Breast epithelium (tissue), 4 donors: ENCODE data around the gene SCARB1. TPM values are rescaled to one million over a fixed set of nuclear protein-coding genes. Genes with fewer than 3 reads are reported as not detected.

ENCODE experiments used
- DNase-seq, 2 donors: peaks; one replicate each; pipeline ENCODE4 v3.0.0-alpha.2; 2019; ENCODE audit warnings: low spot score in 2 of 2
- H3K27ac ChIP-seq, 2 donors: fragments of 200-600 bp; sonication (generic) in 1 of 2; one replicate each; pipeline ENCODE4 v1.5.1; 2016 to 2019; ENCODE audit warnings: mild to moderate bottlenecking in 1 of 2
- H3K27me3 ChIP-seq, 2 donors: fragments of 200-600 bp; sonication (generic) in 1 of 2; one replicate each; pipeline versions ENCODE4 v1.5.1 to v1.6.0; 2017 to 2019; ENCODE audit warnings: control low read depth in 1 of 2, mild to moderate bottlenecking in 1 of 2
- H3K36me3 ChIP-seq: fragments of 200-600 bp; one replicate; pipeline ENCODE4 v1.5.1; 2019
- H3K4me1 ChIP-seq, 2 donors: fragments of 200-600 bp; sonication (generic); one replicate each; pipeline ENCODE4 v1.5.1; 2016 to 2019; ENCODE audit warnings: control low read depth in 1 of 2
- H3K4me3 ChIP-seq, 3 donors: fragments of 200-600 bp; sonication (generic); 1 replicate in 2 of 3; 2 replicates in 1 of 3; pipeline ENCODE4 v1.5.1; 2016 to 2019; ENCODE audit warnings: mild to moderate bottlenecking in 3 of 3, moderate library complexity in 2 of 3
- H3K9me3 ChIP-seq, 2 donors: fragments of 200-600 bp; sonication (generic) in 1 of 2; one replicate each; pipeline ENCODE4 v1.5.1; 2016 to 2019; ENCODE audit warnings: control low read depth in 1 of 2
- CTCF ChIP-seq, 3 donors: fragments of 450-650 bp; IDR thresholded peaks; one replicate each; pipeline ENCODE4 v1.5.1; 2016 to 2017; ENCODE audit warnings: antibody characterized with exemption in 3 of 3, mild to moderate bottlenecking in 3 of 3, moderate library complexity in 3 of 3
- POLR2A ChIP-seq: fragments of 450-650 bp; IDR thresholded peaks from one replicate; pipeline ENCODE4 v1.6.1; 2016; ENCODE audit warnings: antibody characterized with exemption, mild to moderate bottlenecking, moderate library complexity
- POLR2AphosphoS5 ChIP-seq, 3 donors: sonication (generic); formaldehyde crosslinking; IDR thresholded peaks; one replicate each; pipeline ENCODE4 v1.6.1; 2017; ENCODE audit warnings: antibody characterized with exemption in 3 of 3
- intact Hi-C: fragments of 100-400 bp; cut with DNase I; formaldehyde crosslinking; loops from one replicate; pipeline ENCODE4 v1.15.1; 2023; ENCODE audit warnings: low total_unique reads
- total RNA-seq, 3 donors: library from RNA; depleted of rRNA; stranded (reverse); fragments of >200 nt; gene quantifications; one replicate each; pipeline ENCODE4 v1.1.0, GENCODE V29; 2016

The SCARB1 gene
- total RNA-seq, 3 donors from 2014 or later, result 18.4 to 61.3 (median 20.2) TPM

DNA sequence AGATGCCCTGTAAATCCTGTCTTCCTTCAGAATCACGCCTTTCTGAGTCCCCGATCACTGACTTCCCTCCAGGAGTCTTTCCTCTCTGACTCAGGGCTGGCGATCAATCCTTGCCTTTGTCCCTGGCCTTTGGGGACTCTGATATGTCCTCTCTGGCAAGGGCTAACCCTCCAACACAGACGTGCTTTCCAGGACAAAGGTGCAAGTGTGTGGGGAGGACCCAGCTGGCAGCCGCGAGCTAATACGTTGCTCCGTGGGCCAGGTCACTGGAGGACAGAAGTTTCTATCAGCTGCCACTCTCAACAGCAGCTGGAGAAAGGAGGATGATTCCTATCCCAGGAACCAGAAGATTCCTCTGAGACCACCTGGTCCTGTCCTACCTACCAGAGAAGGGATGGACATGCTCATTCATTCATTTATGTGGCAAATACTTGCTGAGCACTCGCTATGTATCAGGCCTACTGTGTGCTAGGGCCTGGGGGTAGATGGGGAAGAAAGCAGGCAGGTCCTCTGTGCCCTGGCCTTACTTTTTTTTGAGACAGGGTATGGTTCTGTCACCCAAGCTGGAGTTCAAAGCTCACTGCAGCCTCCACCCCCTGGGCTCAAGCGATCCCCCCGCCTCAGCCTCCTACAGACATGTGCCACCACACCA is 8.5 kb upstream of the SCARB1 start:
- H3K27ac ChIP-seq, result no peak overlapping the region
- no peak for DNase-seq

DNA sequence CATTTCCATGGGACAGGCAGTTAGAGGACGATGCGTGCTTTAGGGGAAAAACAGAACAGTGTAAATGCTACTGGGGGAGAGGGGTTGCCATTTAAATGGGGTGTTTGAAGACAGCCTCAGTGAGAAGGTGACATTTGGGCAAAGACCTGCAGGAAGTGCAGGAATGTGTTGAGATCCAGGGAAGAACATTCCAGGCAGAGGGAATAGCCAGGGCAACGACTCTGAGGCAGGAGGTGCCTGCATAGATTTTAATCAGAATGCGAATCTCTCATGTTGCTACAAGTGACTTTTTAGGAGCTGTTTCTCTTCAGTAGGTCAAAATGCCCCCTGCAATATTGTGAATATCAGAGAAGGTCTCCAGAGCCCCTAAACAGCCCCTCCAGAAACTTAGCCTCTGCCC is 7.6 kb upstream of the SCARB1 start:
- Histone ChIP-seq H3K36me3 (no peaks in the 10 kb centered on the region), H3K4me1 (no peaks in the 10 kb centered on the region), H3K4me3 (no peak overlapping the region), H3K27me3 (no peaks in the 10 kb centered on the region), H3K27ac (no peak overlapping the region), H3K9me3 (no peaks in the 10 kb centered on the region)
- intact Hi-C loops, result no loop called here
- no peak for DNase-seq
- TF ChIP-seq CTCF (IDR thresholded peaks at IDR 0.05) (no peak), POLR2AphosphoS5 (IDR thresholded peaks at IDR 0.05) (no peak), POLR2A (no peak)

More for the DNA sequence above, 8.5 kb upstream of the SCARB1 start:
- intact Hi-C loops, result no loop called here
- Histone ChIP-seq H3K27me3 (no peaks in the 10 kb centered on the region), H3K4me3 (no peak overlapping the region), H3K36me3 (no peaks in the 10 kb centered on the region), H3K9me3 (no peaks in the 10 kb centered on the region), H3K4me1 (no peaks in the 10 kb centered on the region)
- no peak for TF ChIP-seq POLR2AphosphoS5 (IDR thresholded peaks at IDR 0.05)
- TF ChIP-seq POLR2A, result no peak
- TF ChIP-seq CTCF (IDR thresholded peaks at IDR 0.05), result no peak

- no peak for DNase-seq
- intact Hi-C loops, result no loop called here
- no peak for TF ChIP-seq POLR2AphosphoS5 (IDR thresholded peaks at IDR 0.05)
- TF ChIP-seq POLR2A, result no peak
- no peak for TF ChIP-seq CTCF (IDR thresholded peaks at IDR 0.05)
These were observed 6.9 kb upstream of the SCARB1 start for GRCh38 chr12:124870515-124870914.

GRCh38 chr12:124869059-124869665 is 5.5 kb upstream of the SCARB1 start:
- no peaks in the 10 kb centered on the region for H3K4me1 ChIP-seq
- DNase-seq, result no peak
- no peaks in the 10 kb centered on the region for H3K27me3 ChIP-seq
- H3K36me3 ChIP-seq, result no peaks in the 10 kb centered on the region
- TF ChIP-seq POLR2AphosphoS5 (IDR thresholded peaks at IDR 0.05) (no peak), CTCF (IDR thresholded peaks at IDR 0.05) (no peak), POLR2A (no peak)
- H3K27ac ChIP-seq, result peak overlapping the region in 1 of 2 donors; percentile 48
- H3K9me3 ChIP-seq, result no peaks in the 10 kb centered on the region
- intact Hi-C loops, result no loop called here
- no peak overlapping the region for H3K4me3 ChIP-seq

More at GRCh38 chr12:124870515-124870914, 6.9 kb upstream of the SCARB1 start:
- Histone ChIP-seq H3K27ac (no peak overlapping the region), H3K4me3 (no peak overlapping the region), H3K4me1 (no peaks in the 10 kb centered on the region), H3K36me3 (no peaks in the 10 kb centered on the region), H3K27me3 (no peaks in the 10 kb centered on the region), H3K9me3 (no peaks in the 10 kb centered on the region)

DNA sequence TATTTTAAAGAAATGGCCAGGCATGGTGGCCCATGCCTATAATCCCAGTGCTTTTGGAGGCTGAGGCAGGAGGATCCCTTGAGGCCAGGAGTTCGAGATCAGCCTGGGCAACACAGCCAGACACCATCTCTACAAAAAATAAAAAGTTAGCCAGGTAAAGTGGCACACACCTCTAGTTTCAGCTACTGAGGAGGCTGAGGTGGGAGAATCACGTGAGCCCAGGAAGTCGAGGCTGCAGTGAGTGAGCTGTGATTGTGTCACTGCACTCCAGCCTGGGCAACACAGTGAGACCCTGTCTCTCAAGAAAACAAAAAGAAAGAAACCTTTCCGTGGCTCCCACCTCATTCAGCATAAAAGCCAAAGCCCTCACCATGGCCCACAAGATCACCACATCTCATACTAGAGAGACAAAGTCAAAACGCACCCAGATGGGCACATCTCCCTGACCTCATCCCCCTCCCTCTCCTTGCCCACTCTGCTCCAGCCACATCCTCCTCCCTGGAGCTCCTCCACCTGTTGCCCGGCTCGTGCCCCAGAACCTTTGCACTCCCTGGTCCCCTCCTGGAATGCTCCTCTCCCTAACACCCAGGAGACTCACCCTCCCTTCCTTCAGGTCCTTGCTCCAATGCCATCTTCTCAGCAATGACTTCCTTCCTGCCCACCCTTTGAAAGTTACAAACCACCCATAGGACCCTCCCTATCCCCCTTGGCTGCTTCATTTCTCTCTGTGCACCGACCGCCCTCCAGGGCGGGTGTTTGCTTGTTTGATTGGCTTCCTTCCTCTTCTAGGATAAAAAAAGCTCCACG is 4.8 kb upstream of the SCARB1 start:
- Histone ChIP-seq H3K36me3 (no peaks in the 10 kb centered on the region), H3K27me3 (no peaks in the 10 kb centered on the region), H3K4me3 (no peak overlapping the region), H3K27ac (peak overlapping the region in 1 of 2 donors; percentile 48), H3K9me3 (no peaks in the 10 kb centered on the region), H3K4me1 (no peaks in the 10 kb centered on the region)
- TF ChIP-seq CTCF (IDR thresholded peaks at IDR 0.05) (no peak), POLR2A (no peak)
- intact Hi-C loops, result no loop called here
- DNase-seq, result no peak
